ENCODE measurements around the gene ZWILCH. TPM values are rescaled to one million over a fixed set of nuclear protein-coding genes. Genes with fewer than 3 reads are reported as not detected.

The ZWILCH gene
- total RNA-seq, 3 donors from 2014 or later (not counting 1 experiment from before 2014, with no cell fraction given), result 8.7 to 9.9 (median 9.7) TPM

- 97% methylated on average over 10 of the region's 10 CpGs for WGBS (ENCODE audit: insufficient coverage)
- intact Hi-C loops (cut with micrococcal nuclease), result no loop called here
- Mint-ChIP-seq H3K27ac (no peak overlapping the region), H3K4me1 (peaks cover 0 to 26% of the 10 kb centered on the region in 2 donors), H3K9me3 (no peaks in the 10 kb centered on the region), H3K27me3 (ENCODE audit: low read depth in 2 of 2) (no peaks in the 10 kb centered on the region), H3K36me3 (no peaks in the 10 kb centered on the region), H3K4me3 (no peak overlapping the region)
- ATAC-seq (no peak), DNase-seq (no peak)
- Histone ChIP-seq H3K27me3 (ENCODE audit: control insufficient read depth, insufficient read depth, low read length) (no peaks in the 10 kb centered on the region), H3K4me1 (ENCODE audit: control insufficient read depth, insufficient read depth, low read length) (no peaks in the 10 kb centered on the region), H3K9me3 (ENCODE audit: control insufficient read depth, insufficient read depth, low read length) (no peaks in the 10 kb centered on the region), H3K4me3 (ENCODE audit: low read length) (no peak overlapping the region), H3K36me3 (ENCODE audit: control insufficient read depth, insufficient read depth, low read length) (peaks cover 26% of the 10 kb centered on the region), H3K27ac (ENCODE audit: low read length) (no peak overlapping the region)
- TF ChIP-seq CTCF (IDR thresholded peaks at IDR 0.05), result no peak
Measured at GRCh38 chr15:66481107-66481856, 23.8 kb upstream of the ZWILCH start.

- 98% methylated on average over 9 of the region's 9 CpGs for WGBS (ENCODE audit: insufficient coverage)
- Mint-ChIP-seq H3K4me1 (peaks cover 0 to 23% of the 10 kb centered on the region in 2 donors), H3K9me3 (no peaks in the 10 kb centered on the region), H3K4me3 (no peak overlapping the region), H3K36me3 (no peaks in the 10 kb centered on the region), H3K27me3 (ENCODE audit: low read depth in 2 of 2) (no peaks in the 10 kb centered on the region), H3K27ac (no peak overlapping the region)
- ATAC-seq (no peak), DNase-seq (no peak)
- no peak overlapping the region for H3K27ac ChIP-seq (ENCODE audit: low read length)
- TF ChIP-seq CTCF (IDR thresholded peaks at IDR 0.05), result no peak
- intact Hi-C loops (cut with micrococcal nuclease), result no loop called here
- no peak overlapping the region for H3K4me3 ChIP-seq (ENCODE audit: low read length)
- no peaks in the 10 kb centered on the region for H3K4me1 ChIP-seq (ENCODE audit: control insufficient read depth, insufficient read depth, low read length)
- peaks cover 36% of the 10 kb centered on the region for H3K36me3 ChIP-seq (ENCODE audit: control insufficient read depth, insufficient read depth, low read length)
- no peaks in the 10 kb centered on the region for H3K27me3 ChIP-seq (ENCODE audit: control insufficient read depth, insufficient read depth, low read length)
- no peaks in the 10 kb centered on the region for H3K9me3 ChIP-seq (ENCODE audit: control insufficient read depth, insufficient read depth, low read length)
Measured at GRCh38 chr15:66482539-66482938, 22.6 kb upstream of the ZWILCH start.

- no peak for ATAC-seq
- Mint-ChIP-seq H3K4me1 (peaks cover 0 to 23% of the 10 kb centered on the region in 2 donors), H3K27ac (peak overlapping the region in 1 of 2 donors; percentile 39), H3K27me3 (ENCODE audit: low read depth in 2 of 2) (no peaks in the 10 kb centered on the region), H3K36me3 (no peaks in the 10 kb centered on the region), H3K4me3 (no peak overlapping the region), H3K9me3 (no peaks in the 10 kb centered on the region)
- WGBS (ENCODE audit: insufficient coverage), result 77% methylated on average over 2 of the region's 3 CpGs
- H3K4me1 ChIP-seq (ENCODE audit: control insufficient read depth, insufficient read depth, low read length), result no peaks in the 10 kb centered on the region
- TF ChIP-seq CTCF (IDR thresholded peaks at IDR 0.05), result no peak
- no peaks in the 10 kb centered on the region for H3K27me3 ChIP-seq (ENCODE audit: control insufficient read depth, insufficient read depth, low read length)
- H3K9me3 ChIP-seq (ENCODE audit: control insufficient read depth, insufficient read depth, low read length), result no peaks in the 10 kb centered on the region
- no peak for DNase-seq
- intact Hi-C loops (cut with micrococcal nuclease), result no loop called here
- no peak overlapping the region for H3K27ac ChIP-seq (ENCODE audit: low read length)
- H3K4me3 ChIP-seq (ENCODE audit: low read length), result no peak overlapping the region
- peaks cover 42% of the 10 kb centered on the region for H3K36me3 ChIP-seq (ENCODE audit: control insufficient read depth, insufficient read depth, low read length)
Measured at GRCh38 chr15:66483131-66483566, 22.0 kb upstream of the ZWILCH start.
